Activated CD8-positive, alpha-beta memory T cell treated with anti-CD3 and anti-CD28 coated beads for 4 hours (primary cell): ENCODE measurements around the gene SMAP2.

ENCODE experiments used
- DNase-seq, 2 donors: peaks; one replicate each; pipeline ENCODE4 v3.0.0-alpha.2; 2020; ENCODE audit warnings: low read depth in 2 of 2

The SMAP2 gene

GRCh38 chr1:40421431-40422384 lies 48.2 kb downstream of the SMAP2 start:
- no peak for DNase-seq

- no peak for DNase-seq
These were observed 49.2 kb downstream of the SMAP2 start for GRCh38 chr1:40422630-40423263.

GRCh38 chr1:40423264-40423642 lies 49.7 kb downstream of the SMAP2 start:
- DNase-seq: no peak

- DNase-seq: no peak
These were observed 50.6 kb downstream of the SMAP2 start for GRCh38 chr1:40423951-40424618.

GRCh38 chr1:40425198-40425597 lies 51.7 kb downstream of the SMAP2 start:
- no peak for DNase-seq

- DNase-seq: no peak
These were observed 57.9 kb downstream of the SMAP2 start for GRCh38 chr1:40431385-40431784.

- no peak for DNase-seq
These were observed 59.3 kb downstream of the SMAP2 start for GRCh38 chr1:40432644-40433390.

- no peak for DNase-seq
These were observed 61.9 kb downstream of the SMAP2 start for GRCh38 chr1:40435471-40435870.

GRCh38 chr1:40435876-40436275 lies 62.3 kb downstream of the SMAP2 start:
- no peak for DNase-seq

- DNase-seq: no peak
These were observed 65.0 kb downstream of the SMAP2 start for GRCh38 chr1:40438391-40439015.

- DNase-seq: no peak
These were observed 65.7 kb downstream of the SMAP2 start for GRCh38 chr1:40439247-40439646.

- DNase-seq: peak; percentile 76 to 79
These were observed 76.4 kb downstream of the SMAP2 start, which contains the start of gene ZFP69B for GRCh38 chr1:40449684-40450494. Gene ZFP69B (plus strand): TSS chr1:40450476. CDS start chr1:40450962, 486 bp downstream.

- DNase-seq: peak; percentile 80 to 84
These were observed 77.1 kb downstream of the SMAP2 start for GRCh38 chr1:40450495-40451237.

- DNase-seq: no peak
These were observed 77.7 kb downstream of the SMAP2 start for GRCh38 chr1:40451238-40451585.

- DNase-seq: no peak
These were observed 81.3 kb downstream of the SMAP2 start for GRCh38 chr1:40454873-40455272.

GRCh38 chr1:40462956-40463590 lies 89.5 kb downstream of the SMAP2 start:
- no peak for DNase-seq

- DNase-seq: no peak
These were observed 95.8 kb downstream of the SMAP2 start for GRCh38 chr1:40469327-40469726.
